SK-N-SH (cell line): Measurements from ENCODE around the gene MAPKAPK3. TPM values are rescaled to one million over a fixed set of nuclear protein-coding genes. Genes with fewer than 3 reads are reported as not detected.

Experiments used
- CTCF ChIA-PET: fragments of 300-600, 350-600 bp; formaldehyde crosslinking; extraction: SDS; loops from one replicate; lab custom pipeline; 2021; lab: Yijun Ruan, JAX
- POLR2A ChIA-PET: fragments of 350-600 bp; sonication (Branson Sonifier 250); formaldehyde crosslinking; extraction: SDS; loops from one replicate; lab custom pipeline; 2020; ENCODE audit warnings: antibody characterized with exemption, inconsistent platforms; lab: Yijun Ruan, JAX
- DNase-seq: peaks from one replicate; pipeline ENCODE4 v3.0.0; 2012
- H2AFZ ChIP-seq: fragments of 200-600 bp; sonication (generic); 2 replicates; pipeline ENCODE4 v1.8.1; 2016; ENCODE audit warnings: antibody characterized with exemption, mild to moderate bottlenecking, low read depth
- H3F3A ChIP-seq: fragments of 200-600 bp; sonication (generic); replicated peaks from 2 replicates; pipeline ENCODE3; 2016; ENCODE audit warnings: antibody characterized with exemption, mild to moderate bottlenecking; ENCODE audit not compliant: insufficient read depth
- H3K27ac ChIP-seq, 2 experiments: fragments of 200-500 bp in 1 of 2; fragments of 200-600 bp in 1 of 2; sonication (Bioruptor generic) in 1 of 2; sonication (generic), shearing (Covaris generic) in 1 of 2; 2 replicates each; pipeline versions ENCODE4 v1.5.1 to v1.6.1; 2014 to 2016; ENCODE audit warnings: low read depth in 2 of 2, inconsistent platforms in 1 of 2, low read length in 1 of 2, mild to moderate bottlenecking in 1 of 2, mixed read lengths in 1 of 2
- H3K27me3 ChIP-seq: fragments of 200-600 bp; sonication (generic), shearing (Covaris generic); 2 replicates; pipeline ENCODE4 v1.6.1; 2016; ENCODE audit warnings: mixed run types; ENCODE audit not compliant: insufficient read depth
- H3K36me3 ChIP-seq, 2 experiments: fragments of 200-500 bp in 1 of 2; fragments of 200-600 bp in 1 of 2; sonication (Bioruptor generic) in 1 of 2; sonication (generic) in 1 of 2; replicated peaks in 1 of 2; 2 replicates each; pipeline versions ENCODE3 to v1.5.1; 2014 to 2016; ENCODE audit warnings: low read length in 1 of 2, mild to moderate bottlenecking in 1 of 2; ENCODE audit not compliant: insufficient read depth in 2 of 2, control insufficient read depth in 1 of 2
- H3K4me1 ChIP-seq, 2 experiments: fragments of 200-500 bp in 1 of 2; fragments of 200-600 bp in 1 of 2; sonication (Bioruptor generic) in 1 of 2; sonication (generic), shearing (Covaris generic) in 1 of 2; 2 replicates each; pipeline versions ENCODE4 v1.5.1 to v1.6.1; 2014 to 2016; ENCODE audit warnings: low read depth in 1 of 2, low read length in 1 of 2, mixed run types in 1 of 2; ENCODE audit not compliant: insufficient read depth in 2 of 2, control insufficient read depth in 1 of 2
- H3K4me2 ChIP-seq: fragments of 200-600 bp; sonication (generic), shearing (Covaris generic); 2 replicates; pipeline ENCODE4 v1.6.1; 2017; ENCODE audit warnings: mixed run types
- H3K4me3 ChIP-seq, 2 experiments: fragments of 200-500 bp in 1 of 2; fragments of 200-600 bp in 1 of 2; sonication (Bioruptor generic) in 1 of 2; sonication (generic), shearing (Covaris generic) in 1 of 2; 2 replicates each; pipeline versions ENCODE4 v1.5.1 to v1.8.1; 2014 to 2016; ENCODE audit warnings: low read depth in 2 of 2, inconsistent platforms in 1 of 2, low read length in 1 of 2, mild to moderate bottlenecking in 1 of 2, mixed read lengths in 1 of 2, moderate library complexity in 1 of 2
- H3K79me2 ChIP-seq: fragments of 200-600 bp; sonication (generic); 2 replicates; pipeline ENCODE4 v1.8.1; 2017; ENCODE audit warnings: mild to moderate bottlenecking; ENCODE audit not compliant: insufficient read depth
- H3K9ac ChIP-seq: fragments of 200-600 bp; sonication (generic); 2 replicates; pipeline ENCODE4 v1.6.1; 2017; ENCODE audit warnings: mixed run types
- H3K9me2 ChIP-seq: fragments of 200-600 bp; sonication (generic); 2 replicates; pipeline ENCODE4 v1.6.1; 2017; ENCODE audit warnings: mixed run types
- H3K9me3 ChIP-seq: fragments of 200-600 bp; sonication (generic); 2 replicates; pipeline ENCODE4 v1.6.1; 2017; ENCODE audit warnings: mixed run types, mild to moderate bottlenecking, moderate library complexity
- H4K20me1 ChIP-seq: fragments of 200-600 bp; sonication (generic); 2 replicates; pipeline ENCODE4 v1.6.1; 2017; ENCODE audit warnings: mild to moderate bottlenecking, mixed run types; ENCODE audit not compliant: insufficient read depth
- EP300 ChIP-seq, 2 experiments: IDR thresholded peaks; 2 replicates each; pipeline versions ENCODE4 v1.4.0 to v1.6.1; 2012; ENCODE audit warnings: borderline replicate concordance in 1 of 2, low read depth in 1 of 2, low read length in 1 of 2
- FOSL2 ChIP-seq: IDR thresholded peaks from 2 replicates; pipeline ENCODE4 v1.4.0; 2012; ENCODE audit warnings: low read depth, mild to moderate bottlenecking, moderate library complexity, borderline replicate concordance
- FOXJ3 ChIP-seq: sonication (generic); formaldehyde crosslinking; IDR thresholded peaks from 2 replicates; pipeline ENCODE4 v1.5.1; 2020; ENCODE audit warnings: mild to moderate bottlenecking, missing genetic modification reagents
- FOXM1 ChIP-seq: IDR thresholded peaks from 2 replicates; pipeline ENCODE4 v1.4.0; 2012; ENCODE audit warnings: low read depth, mild to moderate bottlenecking
- GABPA ChIP-seq: IDR thresholded peaks from 2 replicates; pipeline ENCODE4 v1.4.0; 2012; ENCODE audit warnings: low read depth, mild to moderate bottlenecking
- JUND ChIP-seq: IDR thresholded peaks from 2 replicates; pipeline ENCODE4 v1.4.0; 2012
- MAX ChIP-seq: IDR thresholded peaks from 2 replicates; pipeline ENCODE4 v1.4.0; 2012; ENCODE audit warnings: low read depth
- NFIC ChIP-seq: IDR thresholded peaks from 2 replicates; pipeline ENCODE4 v1.4.0; 2012; ENCODE audit warnings: borderline replicate concordance
- NRF1 ChIP-seq: IDR thresholded peaks from 2 replicates; pipeline ENCODE4 v1.6.1; 2012; ENCODE audit warnings: low read depth, mild to moderate bottlenecking, low read length
- POLR2AphosphoS5 ChIP-seq: IDR thresholded peaks from 2 replicates; pipeline ENCODE4 v1.6.1; 2012; ENCODE audit warnings: low read depth, low read length
- REST ChIP-seq: IDR thresholded peaks from 2 replicates; pipeline ENCODE4 v1.6.1; 2012; ENCODE audit warnings: mild to moderate bottlenecking, low read depth, low read length, moderate library complexity
- RXRA ChIP-seq: IDR thresholded peaks from 2 replicates; pipeline ENCODE4 v1.4.0; 2012; ENCODE audit warnings: low read depth, mild to moderate bottlenecking, borderline replicate concordance
- TAF1 ChIP-seq: IDR thresholded peaks from 2 replicates; pipeline ENCODE4 v1.6.1; 2012; ENCODE audit warnings: low read depth, mild to moderate bottlenecking, low read length, moderate library complexity, borderline replicate concordance
- TCF12 ChIP-seq: IDR thresholded peaks from 2 replicates; pipeline ENCODE4 v1.4.0; 2012
- ZBTB33 ChIP-seq: IDR thresholded peaks from 2 replicates; pipeline ENCODE4 v1.4.0; 2012; ENCODE audit warnings: low read depth, borderline replicate concordance
- WGBS: methylation state at CpG from one replicate; pipeline ENCODE4 v1.1.6; 2017; ENCODE audit warnings: low lambda C conversion rate; 5-methylcytosine and 5-hydroxymethylcytosine counted together
- polyA plus RNA-seq, 3 experiments: library from polyadenylated mRNA; depleted of rRNA; stranded (reverse); fragments of >200 nt; gene quantifications; 2 replicates each; pipeline ENCODE4 v1.2.3, GENCODE V29; 2012
- TF ChIP-seq, protein P1 (sequence below): fragments of 150-350 bp; IDR thresholded peaks from 2 replicates; pipeline ENCODE4 v1.6.1; 2016; ENCODE audit warnings: mild to moderate bottlenecking, low read depth, low read length
- TF ChIP-seq, protein P2 (sequence below): fragments of 200-600 bp; sonication (generic); IDR thresholded peaks from 2 replicates; pipeline ENCODE4 v1.6.1; 2017; ENCODE audit warnings: antibody characterized with exemption, mild to moderate bottlenecking, moderate library complexity

MAPKAPK3 gene
- polyA plus RNA-seq, 1 of the 3 experiments (the other 2 are of a cell fraction), result 29.4 TPM

GRCh38 chr3:50606596-50606995 is 10.4 kb upstream of the MAPKAPK3 start:
- WGBS, result 85% methylated on average over 3 of the region's 6 CpGs
- Histone ChIP-seq H3K36me3 (peaks cover 0 to 4% of the 10 kb centered on the region in 2 experiments), H3K79me2 (no peaks in the 10 kb centered on the region), H3K9ac (no peak overlapping the region), H2AFZ (no peak overlapping the region), H3K9me3 (no peaks in the 10 kb centered on the region), H3K27ac (no peak overlapping the region), H3K4me2 (no peak overlapping the region), H3K4me3 (no peak overlapping the region), H3K9me2 (no peaks in the 10 kb centered on the region), H3K27me3 (no peaks in the 10 kb centered on the region), H3K4me1 (peaks cover 7 to 41% of the 10 kb centered on the region in 2 experiments), H4K20me1 (no peaks in the 10 kb centered on the region), H3F3A (no peaks in the 10 kb centered on the region)
- TF ChIP-seq FOXJ3 (CRISPR knock-in tag) (no peak), MAX (no peak), ZBTB33 (no peak), RXRA (no peak), FOSL2 (no peak), POLR2AphosphoS5 (no peak), TCF12 (no peak), EP300 (IDR thresholded peaks at IDR 0.05; ENCODE audit: borderline replicate concordance in 1 of 2, low read depth in 1 of 2, low read length in 1 of 2) (no peak), GABPA (no peak), REST (no peak), NRF1 (no peak), FOXM1 (no peak), NFIC (no peak), TAF1 (no peak), JUND (no peak)
- TF ChIP-seq, protein P1, sequence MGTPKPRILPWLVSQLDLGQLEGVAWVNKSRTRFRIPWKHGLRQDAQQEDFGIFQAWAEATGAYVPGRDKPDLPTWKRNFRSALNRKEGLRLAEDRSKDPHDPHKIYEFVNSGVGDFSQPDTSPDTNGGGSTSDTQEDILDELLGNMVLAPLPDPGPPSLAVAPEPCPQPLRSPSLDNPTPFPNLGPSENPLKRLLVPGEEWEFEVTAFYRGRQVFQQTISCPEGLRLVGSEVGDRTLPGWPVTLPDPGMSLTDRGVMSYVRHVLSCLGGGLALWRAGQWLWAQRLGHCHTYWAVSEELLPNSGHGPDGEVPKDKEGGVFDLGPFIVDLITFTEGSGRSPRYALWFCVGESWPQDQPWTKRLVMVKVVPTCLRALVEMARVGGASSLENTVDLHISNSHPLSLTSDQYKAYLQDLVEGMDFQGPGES, result no peak
- TF ChIP-seq, protein P2, sequence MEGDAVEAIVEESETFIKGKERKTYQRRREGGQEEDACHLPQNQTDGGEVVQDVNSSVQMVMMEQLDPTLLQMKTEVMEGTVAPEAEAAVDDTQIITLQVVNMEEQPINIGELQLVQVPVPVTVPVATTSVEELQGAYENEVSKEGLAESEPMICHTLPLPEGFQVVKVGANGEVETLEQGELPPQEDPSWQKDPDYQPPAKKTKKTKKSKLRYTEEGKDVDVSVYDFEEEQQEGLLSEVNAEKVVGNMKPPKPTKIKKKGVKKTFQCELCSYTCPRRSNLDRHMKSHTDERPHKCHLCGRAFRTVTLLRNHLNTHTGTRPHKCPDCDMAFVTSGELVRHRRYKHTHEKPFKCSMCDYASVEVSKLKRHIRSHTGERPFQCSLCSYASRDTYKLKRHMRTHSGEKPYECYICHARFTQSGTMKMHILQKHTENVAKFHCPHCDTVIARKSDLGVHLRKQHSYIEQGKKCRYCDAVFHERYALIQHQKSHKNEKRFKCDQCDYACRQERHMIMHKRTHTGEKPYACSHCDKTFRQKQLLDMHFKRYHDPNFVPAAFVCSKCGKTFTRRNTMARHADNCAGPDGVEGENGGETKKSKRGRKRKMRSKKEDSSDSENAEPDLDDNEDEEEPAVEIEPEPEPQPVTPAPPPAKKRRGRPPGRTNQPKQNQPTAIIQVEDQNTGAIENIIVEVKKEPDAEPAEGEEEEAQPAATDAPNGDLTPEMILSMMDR, result no peak
- ChIA-PET CTCF (interaction anchor here (7.1 to 25.1 kb wide), 2 partner anchors 7 to 38 kb away, joined by 111 to 648 read pairs; partner anchors contain the start of genes C3orf18, CISH, HEMK1 and MAPKAPK3), POLR2A (no interaction called here)
- no peak for DNase-seq
